Measurements from ENCODE around the gene PIEZO1. TPM values are rescaled to one million over a fixed set of nuclear protein-coding genes. Genes with fewer than 3 reads are reported as not detected.
A peak's percentile ranks its signal among the peaks of the same experiment; 100 is the strongest.

PIEZO1 gene
- total and polyA plus RNA-seq, 9 of the 15 experiments (the other 6 are each of a cell fraction or from before 2014, with no cell fraction given), result 3.6 to 432 (median 131) TPM

GRCh38 chr16:88688013-88688778, 96.8 kb downstream of the PIEZO1 start (continued):
- TF ChIP-seq TSHZ1 (CRISPR knock-in tag; IDR thresholded peaks at IDR 0.05) (no peak), ZNF785 (CRISPR knock-in tag; IDR thresholded peaks at IDR 0.05) (no peak), ZNF232 (CRISPR knock-in tag; IDR thresholded peaks at IDR 0.05) (no peak), SLC30A9 (CRISPR knock-in tag; IDR thresholded peaks at IDR 0.05) (no peak), HLTF (IDR thresholded peaks at IDR 0.05) (0 out of 2 replicates have a peak, but pooled peaks have one; percentile 47), DACH1 (IDR thresholded peaks at IDR 0.05; ENCODE audit: partially characterized antibody) (peak; percentile 63), PTRF (tag; IDR thresholded peaks at IDR 0.05) (no peak), CXXC5 (CRISPR knock-in tag; IDR thresholded peaks at IDR 0.05) (peak; percentile 89), NR0B1 (IDR thresholded peaks at IDR 0.05; ENCODE audit: partially characterized antibody) (no peak), ZNF707 (CRISPR knock-in tag; conservative IDR thresholded peaks at IDR 0.05) (no peak), U2AF2 (optimal IDR thresholded peaks at IDR 0.05; ENCODE audit: low read depth, low read length) (no peak), NKRF (IDR thresholded peaks at IDR 0.05; ENCODE audit: borderline replicate concordance) (peak; percentile 65; the same call in 1 of the 2 replicates), GABPA (tag; conservative IDR thresholded peaks at IDR 0.05; ENCODE audit: low read depth) (no peak), ADNP (tag; IDR thresholded peaks at IDR 0.05) (no peak), TAL1 (IDR thresholded peaks at IDR 0.05) (peak; percentile 94), ZNF655 (CRISPR knock-in tag; IDR thresholded peaks at IDR 0.05) (no peak), NEUROD1 (IDR thresholded peaks at IDR 0.05; ENCODE audit: borderline replicate concordance, low read depth, low read length, partially characterized antibody) (peak; percentile 95), ILK (tag; IDR thresholded peaks at IDR 0.05; ENCODE audit: borderline replicate concordance, low read depth) (no peak), PREB (CRISPR knock-in tag; IDR thresholded peaks at IDR 0.05) (peak; percentile 86; the same call in 1 of the 2 replicates)
